K562 (cell line): ENCODE data around the gene FXR1. TPM values are rescaled to one million over a fixed set of nuclear protein-coding genes. Genes with fewer than 3 reads are reported as not detected.
A peak's percentile ranks its signal among the peaks of the same experiment; 100 is the strongest.

Source experiments
- AFF1 ChIP-seq, 2 experiments: fragments of 450-650 bp; IDR thresholded peaks; 2 replicates each; pipeline ENCODE4 v1.6.1; 2018; ENCODE audit warnings: mild to moderate bottlenecking in 2 of 2, low read depth in 1 of 2; ENCODE audit not compliant: partially characterized antibody in 2 of 2
- CHD1 ChIP-seq: fragments of 200-600 bp; sonication (generic); IDR thresholded peaks from one replicate; pipeline ENCODE4 v1.6.1; 2012; ENCODE audit warnings: mild to moderate bottlenecking, moderate library complexity, low read length, inconsistent platforms
- EZH2 ChIP-seq: IDR thresholded peaks from 2 replicates; pipeline ENCODE4 v1.6.1; 2012; ENCODE audit warnings: low read depth, mild to moderate bottlenecking, inconsistent platforms, low read length, borderline replicate concordance
- FOXK2 ChIP-seq, 2 experiments: fragments of 450-650 bp; IDR thresholded peaks in 1 of 2; conservative IDR thresholded peaks in 1 of 2; 2 replicates each; pipeline ENCODE4 v1.6.1; 2016; ENCODE audit warnings: low read depth in 2 of 2, mild to moderate bottlenecking in 1 of 2
- HIVEP1 ChIP-seq: fragments of 250-450 bp; sonication (Bioruptor Pico); IDR thresholded peaks from 2 replicates; pipeline ENCODE4 v1.4.0; 2020; ENCODE audit warnings: mild to moderate bottlenecking
- ZNF395 ChIP-seq: fragments of 200-800 bp; sonication (Bioruptor generic); IDR thresholded peaks from 2 replicates; pipeline ENCODE4 v1.6.1; 2017; ENCODE audit warnings: missing genetic modification characterization, missing compliant biosample characterization
- ZNF77 ChIP-seq: fragments of 250-450 bp; sonication (Bioruptor Pico); IDR thresholded peaks from 2 replicates; pipeline ENCODE4 v1.5.0; 2020
- polyA plus RNA-seq, 8 experiments: library from polyadenylated mRNA; depleted of rRNA in 4 of 8; stranded (reverse) in 5 of 8; unstranded in 3 of 8; fragments of >200 nt; fragmentation: Nextera tagmentation in 2 of 8; fragmentation: Illumina TruSeq in 1 of 8; extraction: Ambion mirVana in 2 of 8; extraction: Trizol in 1 of 8; gene quantifications; 2 replicates each; pipeline versions ENCODE4 v1.2.1 to v1.2.3, GENCODE V29; 2011 to 2014; ENCODE audit warnings: inconsistent platforms in 1 of 8, missing spikeins in 1 of 8
- total RNA-seq, 7 experiments: library from RNA; depleted of rRNA in 6 of 7; stranded (reverse); fragments of >200 nt in 6 of 7; fragmentation: Illumina TruSeq in 2 of 7; extraction: Trizol in 2 of 7; gene quantifications; 2 replicates each; pipeline versions ENCODE4 v1.2.1 to v1.2.3, GENCODE V29; 2011 to 2021; ENCODE audit warnings: low replicate concordance in 1 of 7
- TF ChIP-seq, protein P1 (sequence below), 2 experiments: fragments of 450-650 bp; conservative IDR thresholded peaks; 2 replicates each; pipeline ENCODE4 v1.6.1; 2017; ENCODE audit warnings: mild to moderate bottlenecking in 2 of 2, moderate library complexity in 2 of 2
- TF ChIP-seq, protein P2 (sequence below): IDR thresholded peaks from 2 replicates; pipeline ENCODE4 v1.6.1; 2014; ENCODE audit warnings: antibody characterized with exemption
- TF ChIP-seq, protein P3 (sequence below): fragments of 250-450 bp; sonication (Bioruptor Pico); IDR thresholded peaks from 2 replicates; pipeline ENCODE4 v1.8.0; 2021; ENCODE audit warnings: mild to moderate bottlenecking, moderate library complexity

Gene FXR1
- total and polyA plus RNA-seq, 9 of the 15 experiments (the other 6 are each of a cell fraction or from before 2014, with no cell fraction given): 59.4 to 177 (median 136) TPM

DNA sequence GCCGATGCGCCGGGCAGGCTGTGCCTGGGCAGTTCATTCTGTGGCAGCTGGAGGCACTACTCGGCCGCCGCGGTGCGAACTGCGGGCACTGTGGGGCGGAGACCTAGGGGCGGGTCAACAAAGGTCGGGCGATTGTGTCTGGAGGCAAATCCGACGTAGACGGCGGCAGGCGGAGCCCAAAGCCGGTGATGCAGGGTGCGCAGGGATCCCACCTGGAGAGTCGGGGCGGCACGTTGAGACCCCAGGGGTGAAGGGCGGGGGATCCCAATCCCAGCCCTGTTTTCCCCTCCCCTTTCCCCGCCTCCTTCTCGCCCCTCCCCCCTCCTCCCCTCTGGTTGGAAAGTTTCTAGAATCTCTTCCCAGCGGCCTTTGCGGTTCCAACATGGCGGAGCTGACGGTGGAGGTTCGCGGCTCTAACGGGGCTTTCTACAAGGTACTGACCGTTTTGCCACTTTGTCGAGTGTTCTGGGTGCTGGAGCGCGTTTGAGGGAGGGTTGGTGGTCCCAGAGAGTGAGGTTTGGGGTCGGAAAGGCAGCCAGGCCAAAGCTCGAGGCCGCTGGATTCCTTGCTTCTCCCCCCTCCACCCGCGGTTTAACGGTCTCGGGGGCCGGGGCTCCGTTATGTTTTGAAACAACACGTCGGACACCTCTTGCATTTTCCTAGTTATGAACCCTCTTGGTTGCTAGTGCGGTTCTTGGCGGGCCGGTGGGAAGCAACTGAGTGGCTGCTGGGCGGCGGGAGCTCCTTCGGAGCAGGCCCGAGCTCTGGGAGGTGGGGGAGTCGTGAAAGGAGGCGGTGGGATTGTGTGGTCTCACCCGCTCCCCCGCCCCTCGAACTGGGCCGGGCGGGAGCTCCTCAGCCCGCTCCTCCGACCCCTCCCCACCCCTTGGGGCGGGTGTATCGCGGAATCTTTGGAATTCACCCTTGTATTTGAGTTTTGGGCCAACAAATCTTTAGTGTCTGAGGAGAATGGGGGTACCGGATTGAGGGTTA, at the start of gene FXR1 (continued):
- peak in 1 of 2 experiments; percentile 15 for TF ChIP-seq AFF1 (IDR thresholded peaks at IDR 0.05; ENCODE audit: low read depth in 1 of 2, partially characterized antibody in 2 of 2)
- no peak for TF ChIP-seq EZH2
- TF ChIP-seq ZNF77 (CRISPR knock-in tag): no peak
- TF ChIP-seq FOXK2 (conservative IDR thresholded peaks at IDR 0.05 in 1 of 2, IDR thresholded peaks at IDR 0.05 in 1 of 2; ENCODE audit: low read depth in 2 of 2): 0 out of 4 replicates have a peak, but pooled peaks of 1 of the 2 experiments have one; percentile 21
- TF ChIP-seq, protein P1, sequence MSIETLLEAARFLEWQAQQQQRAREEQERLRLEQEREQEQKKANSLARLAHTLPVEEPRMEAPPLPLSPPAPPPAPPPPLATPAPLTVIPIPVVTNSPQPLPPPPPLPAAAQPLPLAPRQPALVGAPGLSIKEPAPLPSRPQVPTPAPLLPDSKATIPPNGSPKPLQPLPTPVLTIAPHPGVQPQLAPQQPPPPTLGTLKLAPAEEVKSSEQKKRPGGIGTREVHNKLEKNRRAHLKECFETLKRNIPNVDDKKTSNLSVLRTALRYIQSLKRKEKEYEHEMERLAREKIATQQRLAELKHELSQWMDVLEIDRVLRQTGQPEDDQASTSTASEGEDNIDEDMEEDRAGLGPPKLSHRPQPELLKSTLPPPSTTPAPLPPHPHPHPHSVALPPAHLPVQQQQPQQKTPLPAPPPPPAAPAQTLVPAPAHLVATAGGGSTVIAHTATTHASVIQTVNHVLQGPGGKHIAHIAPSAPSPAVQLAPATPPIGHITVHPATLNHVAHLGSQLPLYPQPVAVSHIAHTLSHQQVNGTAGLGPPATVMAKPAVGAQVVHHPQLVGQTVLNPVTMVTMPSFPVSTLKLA (conservative IDR thresholded peaks at IDR 0.05): peak; percentile 33; a peak in 3 of 4 replicates
- TF ChIP-seq, protein P2, sequence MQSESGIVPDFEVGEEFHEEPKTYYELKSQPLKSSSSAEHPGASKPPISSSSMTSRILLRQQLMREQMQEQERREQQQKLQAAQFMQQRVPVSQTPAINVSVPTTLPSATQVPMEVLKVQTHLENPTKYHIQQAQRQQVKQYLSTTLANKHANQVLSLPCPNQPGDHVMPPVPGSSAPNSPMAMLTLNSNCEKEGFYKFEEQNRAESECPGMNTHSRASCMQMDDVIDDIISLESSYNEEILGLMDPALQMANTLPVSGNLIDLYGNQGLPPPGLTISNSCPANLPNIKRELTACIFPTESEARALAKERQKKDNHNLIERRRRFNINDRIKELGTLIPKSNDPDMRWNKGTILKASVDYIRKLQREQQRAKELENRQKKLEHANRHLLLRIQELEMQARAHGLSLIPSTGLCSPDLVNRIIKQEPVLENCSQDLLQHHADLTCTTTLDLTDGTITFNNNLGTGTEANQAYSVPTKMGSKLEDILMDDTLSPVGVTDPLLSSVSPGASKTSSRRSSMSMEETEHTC: no peak
- TF ChIP-seq ZNF395 (CRISPR knock-in tag): no peak
- TF ChIP-seq, protein P3, sequence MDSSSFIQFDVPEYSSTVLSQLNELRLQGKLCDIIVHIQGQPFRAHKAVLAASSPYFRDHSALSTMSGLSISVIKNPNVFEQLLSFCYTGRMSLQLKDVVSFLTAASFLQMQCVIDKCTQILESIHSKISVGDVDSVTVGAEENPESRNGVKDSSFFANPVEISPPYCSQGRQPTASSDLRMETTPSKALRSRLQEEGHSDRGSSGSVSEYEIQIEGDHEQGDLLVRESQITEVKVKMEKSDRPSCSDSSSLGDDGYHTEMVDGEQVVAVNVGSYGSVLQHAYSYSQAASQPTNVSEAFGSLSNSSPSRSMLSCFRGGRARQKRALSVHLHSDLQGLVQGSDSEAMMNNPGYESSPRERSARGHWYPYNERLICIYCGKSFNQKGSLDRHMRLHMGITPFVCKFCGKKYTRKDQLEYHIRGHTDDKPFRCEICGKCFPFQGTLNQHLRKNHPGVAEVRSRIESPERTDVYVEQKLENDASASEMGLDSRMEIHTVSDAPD: no peak
- no peak for TF ChIP-seq HIVEP1 (CRISPR knock-in tag)
- TF ChIP-seq CHD1: no peak
- TF ChIP-seq, all 486 proteins: peak for 68
